ENCODE measurements around the gene ENPEP. TPM values are rescaled to one million over a fixed set of nuclear protein-coding genes. Genes with fewer than 3 reads are reported as not detected.
"Not testable (repeated sequence)": the region's sequence is repeated elsewhere in the genome, so short reads cannot be mapped to it uniquely, and the experiment has no call there.

ENPEP gene
- total RNA-seq, 2 experiments from 2014 or later = not detected

- Mint-ChIP-seq H3K4me3 (no peak overlapping the region), H3K36me3 (ENCODE audit: low read depth) (no peaks in the 10 kb centered on the region), H3K4me1 (ENCODE audit: low read depth) (peaks cover 7% of the 10 kb centered on the region), H3K9me3 (peaks cover 2% of the 10 kb centered on the region), H3K27ac (no peak overlapping the region), H3K27me3 (ENCODE audit: low read depth) (peaks cover 4% of the 10 kb centered on the region)
- intact Hi-C loops (cut with micrococcal nuclease) = no loop called here
- no peak for DNase-seq
- CTCF ChIA-PET = no interaction called here
Observed at GRCh38 chr4:110467400-110467799, 8.6 kb upstream of the ENPEP start.

GRCh38 chr4:110472583-110473329, 3.2 kb upstream of the ENPEP start:
- intact Hi-C loops (cut with micrococcal nuclease) = no loop called here
- H3K4me1 Mint-ChIP-seq (ENCODE audit: low read depth) = no peaks in the 10 kb centered on the region
- peaks cover 2% of the 10 kb centered on the region for H3K9me3 Mint-ChIP-seq
- H3K36me3 Mint-ChIP-seq (ENCODE audit: low read depth) = no peaks in the 10 kb centered on the region
- no peak overlapping the region for H3K4me3 Mint-ChIP-seq
- H3K27me3 Mint-ChIP-seq (ENCODE audit: low read depth) = peaks cover 17% of the 10 kb centered on the region
- DNase-seq = no peak
- CTCF ChIA-PET = no interaction called here
- no peak overlapping the region for H3K27ac Mint-ChIP-seq

- Mint-ChIP-seq H3K4me1 (ENCODE audit: low read depth) (no peaks in the 10 kb centered on the region), H3K27me3 (ENCODE audit: low read depth) (peaks cover 18% of the 10 kb centered on the region), H3K36me3 (ENCODE audit: low read depth) (no peaks in the 10 kb centered on the region), H3K4me3 (no peak overlapping the region), H3K27ac (no peak overlapping the region), H3K9me3 (peaks cover 1% of the 10 kb centered on the region)
- DNase-seq = no peak
- intact Hi-C loops (cut with micrococcal nuclease) = no loop called here
- CTCF ChIA-PET = no interaction called here
Observed at GRCh38 chr4:110474481-110474880, 1.5 kb upstream of the ENPEP start.

- H3K27me3 Mint-ChIP-seq (ENCODE audit: low read depth) = peaks cover 17% of the 10 kb centered on the region
- H3K9me3 Mint-ChIP-seq; H3K27ac Mint-ChIP-seq; H3K36me3 Mint-ChIP-seq (ENCODE audit: low read depth); H3K4me3 Mint-ChIP-seq; DNase-seq; intact Hi-C loops (cut with micrococcal nuclease); H3K4me1 Mint-ChIP-seq (ENCODE audit: low read depth): not testable (repeated sequence)
- CTCF ChIA-PET = interaction anchor here (1.0 to 1.2 kb wide), 2 partner anchors 36 to 469 kb away, joined by 3 to 5 read pairs; no protein-coding TSS in a partner anchor
Observed at GRCh38 chr4:110475080-110475479, 875 bp upstream of the ENPEP start.

GRCh38 chr4:110477836-110478235, 1.9 kb downstream of the ENPEP start:
- Mint-ChIP-seq H3K27ac (no peak overlapping the region), H3K4me3 (no peak overlapping the region), H3K4me1 (ENCODE audit: low read depth) (no peaks in the 10 kb centered on the region), H3K27me3 (ENCODE audit: low read depth) (peaks cover 27% of the 10 kb centered on the region), H3K36me3 (ENCODE audit: low read depth) (no peaks in the 10 kb centered on the region), H3K9me3 (no peaks in the 10 kb centered on the region)
- DNase-seq = no peak
- CTCF ChIA-PET = no interaction called here
- intact Hi-C loops (cut with micrococcal nuclease) = no loop called here

- H3K9me3 Mint-ChIP-seq = no peaks in the 10 kb centered on the region
- H3K36me3 Mint-ChIP-seq (ENCODE audit: low read depth) = no peaks in the 10 kb centered on the region
- H3K4me3 Mint-ChIP-seq = no peak overlapping the region
Observed at GRCh38 chr4:110480031-110480549, 4.1 kb downstream of the ENPEP start.

GRCh38 chr4:110480746-110481271, 4.9 kb downstream of the ENPEP start:
- H3K4me3 Mint-ChIP-seq = no peak overlapping the region
- CTCF ChIA-PET = no interaction called here
- H3K36me3 Mint-ChIP-seq (ENCODE audit: low read depth) = no peaks in the 10 kb centered on the region
- H3K4me1 Mint-ChIP-seq (ENCODE audit: low read depth) = no peaks in the 10 kb centered on the region
- H3K27me3 Mint-ChIP-seq (ENCODE audit: low read depth) = peaks cover 27% of the 10 kb centered on the region
- no peaks in the 10 kb centered on the region for H3K9me3 Mint-ChIP-seq
- no peak for DNase-seq
- no peak overlapping the region for H3K27ac Mint-ChIP-seq
- intact Hi-C loops (cut with micrococcal nuclease) = no loop called here

More at GRCh38 chr4:110480031-110480549, 4.1 kb downstream of the ENPEP start:
- DNase-seq = no peak
- H3K4me1 Mint-ChIP-seq (ENCODE audit: low read depth) = no peaks in the 10 kb centered on the region
- intact Hi-C loops (cut with micrococcal nuclease) = no loop called here
- H3K27me3 Mint-ChIP-seq (ENCODE audit: low read depth) = peaks cover 31% of the 10 kb centered on the region
- CTCF ChIA-PET = interaction anchor here (0.6 kb wide), 1 partner anchor 32 kb away, joined by 3 read pairs; no protein-coding TSS in a partner anchor
- H3K27ac Mint-ChIP-seq = no peak overlapping the region

GRCh38 chr4:110483516-110483915, 7.6 kb downstream of the ENPEP start:
- Mint-ChIP-seq H3K9me3 (no peaks in the 10 kb centered on the region), H3K4me1 (ENCODE audit: low read depth) (no peaks in the 10 kb centered on the region), H3K4me3 (no peak overlapping the region), H3K27ac (no peak overlapping the region), H3K36me3 (ENCODE audit: low read depth) (no peaks in the 10 kb centered on the region), H3K27me3 (ENCODE audit: low read depth) (peaks cover 26% of the 10 kb centered on the region)
- no peak for DNase-seq
- intact Hi-C loops (cut with micrococcal nuclease) = no loop called here
- CTCF ChIA-PET = interaction anchor here (0.6 to 0.7 kb wide), 2 partner anchors 140 to 332 kb away, joined by 3 to 4 read pairs; no protein-coding TSS in a partner anchor

- Mint-ChIP-seq H3K36me3 (ENCODE audit: low read depth) (no peaks in the 10 kb centered on the region), H3K4me1 (ENCODE audit: low read depth) (no peaks in the 10 kb centered on the region)
- CTCF ChIA-PET = interaction anchor here (0.9 kb wide), 1 partner anchor 35 kb away, joined by 3 read pairs; no protein-coding TSS in a partner anchor
Observed at GRCh38 chr4:110484029-110484428, 8.1 kb downstream of the ENPEP start.

GRCh38 chr4:110484767-110485166, 8.8 kb downstream of the ENPEP start:
- Mint-ChIP-seq H3K27ac (no peak overlapping the region), H3K4me1 (ENCODE audit: low read depth) (no peaks in the 10 kb centered on the region), H3K9me3 (no peaks in the 10 kb centered on the region), H3K27me3 (ENCODE audit: low read depth) (peaks cover 26% of the 10 kb centered on the region), H3K36me3 (ENCODE audit: low read depth) (no peaks in the 10 kb centered on the region), H3K4me3 (no peak overlapping the region)
- CTCF ChIA-PET = interaction anchor here (0.9 kb wide), 1 partner anchor 34 kb away, joined by 3 read pairs; no protein-coding TSS in a partner anchor
- DNase-seq = no peak
- intact Hi-C loops (cut with micrococcal nuclease) = no loop called here

More at GRCh38 chr4:110484029-110484428, 8.1 kb downstream of the ENPEP start:
- no peaks in the 10 kb centered on the region for H3K9me3 Mint-ChIP-seq
- peaks cover 26% of the 10 kb centered on the region for H3K27me3 Mint-ChIP-seq (ENCODE audit: low read depth)
- H3K4me3 Mint-ChIP-seq = no peak overlapping the region
- H3K27ac Mint-ChIP-seq = no peak overlapping the region
- intact Hi-C loops (cut with micrococcal nuclease) = no loop called here
- DNase-seq = no peak

- CTCF ChIA-PET = no interaction called here
- Mint-ChIP-seq H3K36me3 (ENCODE audit: low read depth) (no peaks in the 10 kb centered on the region), H3K4me1 (ENCODE audit: low read depth) (no peaks in the 10 kb centered on the region), H3K27me3 (ENCODE audit: low read depth) (peaks cover 26% of the 10 kb centered on the region), H3K27ac (no peak overlapping the region), H3K4me3 (no peak overlapping the region), H3K9me3 (no peaks in the 10 kb centered on the region)
- intact Hi-C loops (cut with micrococcal nuclease) = no loop called here
- no peak for DNase-seq
Observed at GRCh38 chr4:110485452-110485851, 9.5 kb downstream of the ENPEP start.

- CTCF ChIA-PET = no interaction called here
- Mint-ChIP-seq H3K9me3 (no peaks in the 10 kb centered on the region), H3K36me3 (ENCODE audit: low read depth) (no peaks in the 10 kb centered on the region), H3K27me3 (ENCODE audit: low read depth) (peaks cover 21% of the 10 kb centered on the region), H3K4me1 (ENCODE audit: low read depth) (no peaks in the 10 kb centered on the region), H3K4me3 (no peak overlapping the region), H3K27ac (no peak overlapping the region)
- no peak for DNase-seq
- intact Hi-C loops (cut with micrococcal nuclease) = no loop called here
Observed at GRCh38 chr4:110486256-110486655, 10.3 kb downstream of the ENPEP start.

- intact Hi-C loops (cut with micrococcal nuclease); H3K27ac Mint-ChIP-seq: not testable (repeated sequence)
Observed at GRCh38 chr4:110486850-110487249, 10.9 kb downstream of the ENPEP start.

More at GRCh38 chr4:110486850-110487249, 10.9 kb downstream of the ENPEP start:
- H3K9me3 Mint-ChIP-seq; H3K4me3 Mint-ChIP-seq; H3K4me1 Mint-ChIP-seq (ENCODE audit: low read depth); DNase-seq; CTCF ChIA-PET; H3K36me3 Mint-ChIP-seq (ENCODE audit: low read depth): not testable (repeated sequence)
- peaks cover 21% of the 10 kb centered on the region for H3K27me3 Mint-ChIP-seq (ENCODE audit: low read depth)
